Measurements from ENCODE around the gene ZNF19.

ZNF19 gene

DNA sequence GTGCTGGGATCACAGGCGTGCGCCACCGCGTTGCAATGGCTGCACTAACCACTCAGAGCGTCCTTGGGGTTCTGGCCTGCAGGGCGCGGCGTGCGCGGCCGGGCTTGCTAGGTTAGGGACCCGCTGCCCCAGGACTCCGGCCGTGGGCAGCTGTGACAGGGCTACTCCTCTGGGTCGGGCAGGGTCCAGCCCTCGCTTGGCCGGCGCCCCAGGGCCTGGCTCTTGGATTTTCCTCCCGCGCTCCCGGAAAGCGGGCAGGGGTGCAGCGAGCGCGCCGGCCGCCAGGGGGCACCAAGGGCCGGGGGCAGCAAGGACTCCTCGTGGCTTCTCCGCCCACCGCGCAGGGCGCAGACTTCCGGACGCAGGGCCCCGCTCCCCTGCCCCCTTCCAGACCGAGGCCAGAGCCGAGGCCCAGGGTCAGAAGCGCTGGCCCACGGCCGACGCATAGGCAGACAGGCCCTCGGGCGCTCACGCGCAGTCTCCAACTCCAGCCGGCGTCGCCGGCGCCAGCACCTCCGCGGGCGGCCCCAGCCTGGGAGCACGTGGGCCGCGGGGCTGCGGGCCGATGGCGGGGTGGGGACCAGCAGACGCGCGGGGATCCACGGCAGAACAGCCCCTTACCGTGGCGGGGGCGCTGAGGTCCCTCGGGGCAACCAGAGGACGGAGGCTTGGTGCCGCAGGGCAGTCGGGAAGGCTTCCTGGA lies 47.6 kb downstream of the ZNF19 start:
- DNase-seq (ENCODE audit: low read depth in 2 of 2), result no peak

DNA sequence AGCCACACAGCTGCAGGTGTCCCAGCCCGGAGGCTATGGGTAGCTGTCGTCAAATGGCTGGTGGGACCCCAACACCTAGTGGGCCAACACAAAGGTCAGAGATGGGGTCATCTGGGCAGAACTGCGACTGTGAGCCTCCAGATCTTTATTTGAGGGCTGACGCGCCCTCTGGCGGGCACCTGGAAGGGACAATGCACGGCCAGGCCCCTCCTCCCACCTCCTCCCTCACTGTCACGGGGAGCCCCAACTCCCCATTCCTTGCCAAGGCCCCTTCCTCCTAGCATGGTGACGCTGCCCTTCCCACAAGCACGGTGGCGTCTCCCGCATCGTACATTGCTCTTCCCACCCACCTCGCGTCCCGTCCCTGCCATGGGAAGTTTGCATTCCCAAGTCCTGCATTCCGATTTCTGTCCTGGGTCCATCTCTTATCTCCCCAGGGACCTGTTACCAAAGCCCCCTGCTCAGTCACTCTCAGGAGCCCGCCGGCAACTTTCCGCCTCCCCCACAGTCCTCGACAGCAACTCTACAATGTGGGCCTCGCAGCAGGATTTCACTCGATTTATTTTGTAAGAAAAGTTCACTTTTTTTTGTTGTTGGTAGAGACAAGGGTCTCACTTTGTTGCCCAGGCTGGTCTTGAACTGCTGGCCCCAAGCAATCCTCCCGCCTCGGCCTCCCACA lies 48.3 kb downstream of the ZNF19 start:
- DNase-seq (ENCODE audit: low read depth in 2 of 2), result no peak

DNA sequence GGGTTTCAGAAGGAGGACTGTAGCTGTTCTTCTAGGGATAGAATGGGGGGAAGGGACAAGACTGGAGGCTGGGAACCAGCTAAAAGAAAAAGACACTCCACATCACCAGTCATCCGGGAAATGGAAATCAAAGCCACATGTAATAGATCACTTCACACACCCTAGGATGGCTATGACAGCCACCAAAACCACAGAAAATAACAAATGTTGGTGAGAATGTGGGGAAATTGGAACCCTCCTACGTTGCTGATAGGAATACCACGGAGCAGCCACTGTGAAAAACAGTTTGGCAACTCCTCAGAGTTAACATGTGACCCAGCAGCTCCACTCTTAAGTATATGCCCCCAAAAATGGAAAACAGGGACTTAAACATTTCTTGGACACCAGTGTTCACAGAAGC lies 49.6 kb downstream of the ZNF19 start:
- no peak for DNase-seq (ENCODE audit: low read depth in 2 of 2)

DNA sequence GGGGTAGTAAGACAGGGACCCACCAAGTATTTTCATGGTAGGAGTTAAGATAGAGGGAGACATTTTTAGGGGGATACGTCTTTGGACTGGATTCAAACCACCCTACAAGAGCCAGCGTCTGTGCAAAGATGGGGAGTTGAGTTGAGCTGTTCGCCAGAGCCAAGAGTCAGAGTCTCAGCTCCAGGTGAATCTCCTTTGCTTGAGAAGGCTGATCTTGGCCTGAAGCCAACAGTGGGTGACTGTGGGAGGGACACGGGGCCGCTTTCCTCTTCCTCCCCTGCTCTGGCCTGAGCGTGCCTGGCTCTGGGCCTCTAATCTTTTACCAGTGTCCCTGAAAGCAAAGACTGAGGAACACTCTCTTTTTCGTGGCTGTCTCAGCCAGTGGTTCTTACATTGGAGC lies 52.7 kb downstream of the ZNF19 start:
- no peak for DNase-seq (ENCODE audit: low read depth in 2 of 2)

DNA sequence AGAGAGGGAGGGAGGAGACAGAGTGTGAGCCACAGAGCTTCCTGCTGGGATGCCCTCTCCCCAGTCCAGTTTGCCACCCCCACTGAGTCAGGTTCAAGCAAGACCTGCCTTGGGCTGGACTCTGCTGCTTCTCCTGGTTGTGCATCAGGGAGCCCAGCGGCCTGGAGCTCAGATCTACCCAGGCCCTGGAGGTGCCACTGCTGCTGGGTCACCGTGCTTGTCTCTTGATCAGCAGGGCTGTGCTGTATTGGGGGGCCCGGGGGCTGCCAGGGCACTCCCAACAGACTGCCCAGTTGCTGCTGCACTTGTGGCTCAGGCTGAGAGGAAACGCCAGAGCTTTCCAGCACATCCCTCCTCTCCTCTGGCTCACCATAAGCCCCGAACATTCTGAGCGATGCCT lies 56.2 kb downstream of the ZNF19 start:
- no peak for DNase-seq (ENCODE audit: low read depth in 2 of 2)

DNA sequence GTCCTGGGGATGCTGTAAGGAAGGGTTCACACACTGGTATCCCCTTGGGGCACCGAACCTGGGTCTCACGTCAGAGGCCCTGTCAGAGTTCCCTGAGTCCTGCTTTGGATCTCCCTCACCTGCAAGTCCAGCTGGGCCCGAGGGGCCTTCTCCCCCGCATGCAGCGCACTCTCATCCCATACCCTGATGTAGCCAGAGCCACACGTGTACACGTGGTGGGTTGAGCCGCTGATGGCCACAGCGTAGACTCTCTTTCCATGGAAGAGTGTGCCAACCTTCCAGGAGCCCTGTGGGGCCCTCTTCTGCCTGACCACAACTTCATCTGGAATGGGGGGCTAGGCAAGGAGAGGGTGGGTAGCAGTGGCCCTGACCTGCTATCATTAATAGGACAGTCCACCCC lies 57.1 kb downstream of the ZNF19 start:
- DNase-seq (ENCODE audit: low read depth in 2 of 2), result no peak

DNA sequence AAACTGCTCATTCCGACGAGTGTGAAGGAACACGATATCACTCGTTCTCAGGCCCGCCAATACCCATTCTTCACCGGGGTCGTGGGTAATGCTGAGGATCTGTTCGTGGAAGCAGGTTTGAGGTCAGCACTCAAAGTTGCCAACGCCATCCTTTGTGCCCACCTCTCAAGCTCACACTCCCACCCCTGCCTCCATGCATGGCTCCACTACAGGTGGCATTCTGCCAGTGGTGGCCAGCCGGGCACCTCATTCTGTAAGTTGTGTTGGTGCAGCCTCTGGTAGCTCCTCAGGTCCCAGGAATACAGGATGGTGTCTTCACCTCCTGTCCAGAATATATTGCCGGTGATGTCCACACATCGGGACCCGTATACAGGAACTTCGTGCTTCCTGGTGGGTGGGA lies 57.9 kb downstream of the ZNF19 start:
- no peak for DNase-seq (ENCODE audit: low read depth in 2 of 2)

DNA sequence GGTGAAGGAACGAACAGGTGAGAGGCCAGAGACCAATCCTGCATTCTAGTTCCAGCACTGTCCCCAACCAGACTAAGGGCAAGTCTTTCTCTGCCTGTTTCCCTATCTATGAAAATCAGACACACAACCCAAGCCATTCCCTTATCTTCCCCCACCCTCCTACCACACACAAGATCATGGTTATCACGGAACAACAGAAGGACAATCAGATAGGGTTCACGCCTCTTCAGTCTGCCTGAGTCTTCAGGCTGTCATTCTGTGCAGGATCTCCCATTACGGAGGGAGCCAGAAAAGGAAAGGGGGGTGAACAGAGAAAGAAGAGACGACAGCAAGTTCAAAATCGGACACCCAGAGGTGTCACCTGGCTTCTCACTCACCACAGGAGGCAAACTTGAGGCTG lies 58.4 kb downstream of the ZNF19 start:
- DNase-seq (ENCODE audit: low read depth in 2 of 2), result no peak

DNA sequence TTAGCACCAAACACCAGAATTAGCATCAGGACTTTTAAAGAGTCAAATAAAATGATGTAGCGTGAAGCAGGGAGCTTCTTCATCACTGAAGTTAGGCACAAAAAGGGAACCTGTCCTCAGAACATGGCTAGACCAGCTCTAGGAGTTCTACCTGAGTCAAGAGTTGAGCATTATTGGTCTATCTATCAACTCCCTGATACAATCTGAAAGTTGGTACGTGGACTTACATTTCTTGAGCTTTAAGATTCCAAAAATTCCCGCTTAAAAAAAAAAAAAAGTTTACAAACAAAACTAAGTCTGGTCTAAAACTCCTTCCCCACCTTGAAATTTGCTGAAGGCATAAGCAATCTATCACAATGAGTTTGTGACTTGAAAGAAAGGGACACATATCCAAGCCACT lies 59.5 kb downstream of the ZNF19 start:
- no peak for DNase-seq (ENCODE audit: low read depth in 2 of 2)

DNA sequence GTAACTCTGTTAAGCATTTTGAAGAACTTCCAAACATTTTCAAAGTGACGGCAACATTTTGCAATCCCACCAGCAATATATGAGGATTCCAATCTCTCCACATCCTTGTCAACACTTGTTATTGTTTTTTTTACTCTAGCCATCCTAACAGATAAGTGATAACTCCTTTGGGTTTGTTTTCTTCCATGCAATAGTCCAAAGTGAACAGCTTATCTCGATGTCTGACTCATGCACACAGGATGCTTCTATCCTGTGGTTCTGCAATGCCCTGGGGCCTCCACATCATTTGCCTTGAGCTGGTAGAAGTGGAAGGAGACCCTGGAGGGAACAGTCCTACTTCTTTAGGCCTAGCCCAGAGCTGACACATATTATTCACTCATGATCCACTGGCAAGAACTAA lies 60.2 kb downstream of the ZNF19 start:
- no peak for DNase-seq (ENCODE audit: low read depth in 2 of 2)

DNA sequence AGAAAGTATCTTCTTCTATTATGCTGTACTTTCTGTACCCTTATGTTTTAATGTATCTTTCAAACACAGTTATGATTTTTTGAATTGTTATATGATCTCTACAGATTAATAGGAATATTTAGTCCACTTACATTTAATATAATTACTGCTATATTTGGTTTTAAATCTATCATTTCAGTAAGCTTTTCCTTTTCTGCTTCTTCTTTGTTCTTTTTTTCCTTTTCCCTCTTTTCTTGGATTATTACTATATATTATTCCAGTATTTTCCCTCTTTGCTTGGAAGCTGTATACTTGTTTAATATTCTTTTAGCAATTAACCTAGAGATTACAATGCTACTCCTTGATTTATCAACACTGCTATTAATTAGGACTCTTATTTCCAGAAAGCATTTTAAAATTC lies 60.7 kb downstream of the ZNF19 start:
- DNase-seq (ENCODE audit: low read depth in 2 of 2), result no peak

DNA sequence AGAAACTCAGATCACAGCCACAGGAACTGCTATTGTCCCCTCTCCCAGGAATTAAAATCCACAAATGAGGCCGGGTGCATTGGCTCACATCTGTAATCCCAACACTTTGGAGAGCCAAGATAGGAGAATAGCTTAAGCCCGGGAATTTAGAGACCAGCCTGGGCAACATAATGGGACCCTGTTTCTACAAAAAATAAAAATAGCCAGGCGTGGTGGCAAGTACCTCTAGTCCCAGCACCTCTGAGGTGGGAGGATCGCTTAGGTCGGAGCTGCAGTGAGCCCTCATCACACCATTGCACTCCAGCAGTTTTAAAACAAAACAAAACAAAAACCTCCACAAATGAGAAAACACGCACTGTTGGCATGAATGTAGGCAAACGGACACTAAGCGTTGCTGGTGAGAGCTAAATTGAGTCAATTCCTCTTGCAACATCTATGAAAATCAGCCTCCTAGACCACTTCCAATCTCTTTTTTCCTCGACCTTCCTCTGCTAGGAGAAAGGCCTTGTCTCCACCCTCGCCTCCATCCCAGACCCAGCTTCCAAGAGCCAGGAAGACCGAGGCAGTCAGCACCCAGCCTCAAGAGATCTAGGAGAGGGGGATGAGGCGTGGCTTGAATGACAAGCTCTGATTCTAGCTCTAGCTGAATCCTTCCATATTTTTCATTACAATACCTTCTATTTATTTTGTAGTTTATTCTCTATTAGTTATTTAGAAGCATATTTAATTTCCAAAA lies 62.1 kb downstream of the ZNF19 start:
- no peak for DNase-seq (ENCODE audit: low read depth in 2 of 2)

DNA sequence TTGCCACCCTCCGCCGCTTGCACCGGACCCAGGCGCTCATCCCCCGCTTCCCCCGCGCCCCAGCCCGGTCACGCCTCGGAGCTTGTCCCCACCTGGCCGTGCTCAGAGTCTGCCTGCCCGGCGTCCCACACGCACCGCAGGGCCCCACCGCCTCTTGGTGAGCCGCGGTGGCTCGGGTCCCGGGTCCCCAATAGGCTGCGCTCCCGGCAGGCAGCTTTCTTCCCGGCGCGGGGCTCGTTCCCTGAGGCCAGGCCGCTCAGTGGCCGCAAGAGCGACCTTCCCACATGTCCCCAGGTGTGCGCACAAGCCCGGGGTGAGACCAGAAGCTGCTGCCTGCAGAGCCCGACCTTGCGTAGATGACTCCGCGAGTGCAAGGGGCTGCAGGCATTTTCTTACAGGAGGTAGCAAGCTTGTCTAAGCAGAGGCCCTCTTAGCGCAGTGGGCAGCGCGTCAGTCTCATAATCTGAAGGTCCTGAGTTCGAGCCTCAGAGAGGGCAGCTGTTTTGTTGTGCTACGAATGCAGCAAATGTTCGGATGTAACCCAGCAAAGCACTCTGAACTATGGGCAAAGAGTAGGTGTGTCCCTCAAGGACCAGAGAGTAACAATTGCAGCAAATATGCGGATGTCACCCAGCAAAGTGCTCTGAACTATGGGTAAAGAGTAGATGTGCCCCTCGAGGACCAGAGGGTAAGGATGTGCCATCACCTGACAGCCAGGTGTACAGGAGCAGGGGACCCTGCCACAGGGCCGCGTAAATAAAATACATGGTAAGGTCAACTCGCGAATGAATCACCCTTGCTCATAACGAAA lies 62.9 kb downstream of the ZNF19 start:
- peak; percentile 17 to 21 for DNase-seq (ENCODE audit: low read depth in 2 of 2)

DNA sequence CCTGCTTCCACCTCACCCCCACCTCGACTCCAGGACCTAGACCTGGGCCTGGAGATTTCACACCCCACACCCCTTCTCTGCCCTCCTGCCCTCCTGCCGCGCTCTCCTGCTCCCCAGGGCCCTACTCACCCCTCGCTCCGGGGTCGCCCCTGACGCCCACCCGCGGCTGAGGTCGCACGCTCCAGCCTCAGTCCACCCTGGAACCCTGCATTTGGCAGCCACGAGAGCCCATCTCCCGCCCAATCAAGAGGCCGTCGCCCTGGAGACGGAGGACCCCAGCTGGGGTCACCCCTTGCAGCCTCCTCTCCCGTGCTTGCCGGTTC lies 63.4 kb downstream of the ZNF19 start:
- no peak for DNase-seq (ENCODE audit: low read depth in 2 of 2)

DNA sequence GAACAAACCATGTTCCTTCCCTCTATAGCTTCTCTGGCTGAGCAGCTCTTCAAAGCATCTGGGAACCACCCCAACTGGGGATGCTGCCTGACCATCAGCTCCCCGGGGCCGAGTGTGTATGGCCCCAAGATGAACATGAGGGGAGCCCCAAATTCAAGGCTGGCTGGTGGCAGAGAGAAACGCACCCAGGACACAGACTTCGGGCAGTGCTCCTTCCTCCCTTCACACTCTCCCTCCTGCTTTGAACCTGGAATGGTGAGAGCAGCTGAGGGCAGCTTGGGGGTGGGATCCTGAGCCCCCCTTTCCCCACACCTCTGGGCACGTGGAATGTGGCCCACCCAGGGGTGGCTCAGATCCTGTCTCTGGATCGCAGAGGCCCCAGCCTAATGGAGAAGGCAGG lies 64.5 kb downstream of the ZNF19 start:
- no peak for DNase-seq (ENCODE audit: low read depth in 2 of 2)

DNA sequence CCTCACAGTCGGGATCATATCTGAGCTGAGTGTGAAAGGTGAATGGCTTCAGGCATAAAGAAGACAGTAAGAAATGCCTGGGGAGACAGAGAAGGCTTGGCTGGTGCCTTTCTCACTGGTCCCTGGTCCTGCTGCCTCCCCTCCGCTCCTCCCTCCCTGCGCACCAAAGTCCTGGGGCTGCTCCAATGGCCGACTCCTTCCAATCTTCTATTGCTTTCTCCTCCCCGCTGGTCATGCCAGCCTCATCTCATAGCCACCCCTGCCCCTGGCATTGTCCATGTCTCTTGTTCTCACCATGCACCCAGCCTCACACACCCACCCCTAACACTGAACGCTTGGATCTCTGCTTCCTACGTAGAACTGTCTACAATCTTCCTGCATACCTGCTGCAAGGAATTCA lies 65.3 kb downstream of the ZNF19 start:
- DNase-seq (ENCODE audit: low read depth in 2 of 2), result no peak

All from stimulated activated CD4-positive, alpha-beta T cell treated with anti-CD3 and anti-CD28 coated beads, Interleukin-15, amount 100 ng/mL, for 48 hours (primary cell).